ENCODE data around the gene DDX25. TPM values are rescaled to one million over a fixed set of nuclear protein-coding genes. Genes with fewer than 3 reads are reported as not detected.

The DDX25 gene
- total and polyA plus RNA-seq, 2 donors: 0.80 to 1.1 TPM

GRCh38 chr11:125975634-125976033 lies 71.3 kb downstream of the DDX25 start:
- Histone ChIP-seq H3K4me1 (ENCODE audit: control insufficient read depth in 2 of 2, insufficient read depth in 2 of 2, low read length in 2 of 2) (no peaks in the 10 kb centered on the region), H3K4me3 (ENCODE audit: low read length in 2 of 2) (no peak overlapping the region), H3K27ac (ENCODE audit: low read depth in 1 of 2, low read length in 1 of 2) (no peak overlapping the region), H3K27me3 (ENCODE audit: control insufficient read depth in 2 of 2, insufficient read depth in 1 of 2, low read length in 1 of 2) (no peaks in the 10 kb centered on the region), H3K9me3 (ENCODE audit: control insufficient read depth in 2 of 2, insufficient read depth in 1 of 2, low read length in 1 of 2) (no peaks in the 10 kb centered on the region), H3K36me3 (ENCODE audit: control insufficient read depth in 2 of 2, insufficient read depth in 2 of 2, low read length in 1 of 2) (no peaks in the 10 kb centered on the region)
- WGBS: 95% methylated on average over 6 of the region's 6 CpGs
- DNase-seq (ENCODE audit: low read depth in 6 of 9, low spot score in 9 of 9): no peak

GRCh38 chr11:125976156-125976555 lies 71.8 kb downstream of the DDX25 start:
- Histone ChIP-seq H3K36me3 (ENCODE audit: control insufficient read depth in 2 of 2, insufficient read depth in 2 of 2, low read length in 1 of 2) (no peaks in the 10 kb centered on the region), H3K27ac (ENCODE audit: low read depth in 1 of 2, low read length in 1 of 2) (no peak overlapping the region)

GRCh38 chr11:125977333-125977732 lies 73.0 kb downstream of the DDX25 start:
- Histone ChIP-seq H3K27me3 (ENCODE audit: control insufficient read depth in 2 of 2, insufficient read depth in 1 of 2, low read length in 1 of 2) (no peaks in the 10 kb centered on the region), H3K36me3 (ENCODE audit: control insufficient read depth in 2 of 2, insufficient read depth in 2 of 2, low read length in 1 of 2) (no peaks in the 10 kb centered on the region), H3K9me3 (ENCODE audit: control insufficient read depth in 2 of 2, insufficient read depth in 1 of 2, low read length in 1 of 2) (no peaks in the 10 kb centered on the region), H3K4me1 (ENCODE audit: control insufficient read depth in 2 of 2, insufficient read depth in 2 of 2, low read length in 2 of 2) (no peaks in the 10 kb centered on the region), H3K4me3 (ENCODE audit: low read length in 2 of 2) (no peak overlapping the region), H3K27ac (ENCODE audit: low read depth in 1 of 2, low read length in 1 of 2) (no peak overlapping the region)
- 95% methylated on average over 3 of the region's 3 CpGs for WGBS
- no peak for DNase-seq (ENCODE audit: low read depth in 6 of 9, low spot score in 9 of 9)

More at GRCh38 chr11:125976156-125976555, 71.8 kb downstream of the DDX25 start:
- no peaks in the 10 kb centered on the region for H3K27me3 ChIP-seq (ENCODE audit: control insufficient read depth in 2 of 2, insufficient read depth in 1 of 2, low read length in 1 of 2)
- no peak overlapping the region for H3K4me3 ChIP-seq (ENCODE audit: low read length in 2 of 2)
- no peak for DNase-seq (ENCODE audit: low read depth in 6 of 9, low spot score in 9 of 9)
- H3K4me1 ChIP-seq (ENCODE audit: control insufficient read depth in 2 of 2, insufficient read depth in 2 of 2, low read length in 2 of 2): no peaks in the 10 kb centered on the region
- no peaks in the 10 kb centered on the region for H3K9me3 ChIP-seq (ENCODE audit: control insufficient read depth in 2 of 2, insufficient read depth in 1 of 2, low read length in 1 of 2)

- H3K36me3 ChIP-seq (ENCODE audit: control insufficient read depth in 2 of 2, insufficient read depth in 2 of 2, low read length in 1 of 2): no peaks in the 10 kb centered on the region
- WGBS: 87% methylated on average over 6 of the region's 6 CpGs
- H3K9me3 ChIP-seq (ENCODE audit: control insufficient read depth in 2 of 2, insufficient read depth in 1 of 2, low read length in 1 of 2): no peaks in the 10 kb centered on the region
- no peak overlapping the region for H3K27ac ChIP-seq (ENCODE audit: low read depth in 1 of 2, low read length in 1 of 2)
- DNase-seq (ENCODE audit: low read depth in 6 of 9, low spot score in 9 of 9): no peak
- H3K4me1 ChIP-seq (ENCODE audit: control insufficient read depth in 2 of 2, insufficient read depth in 2 of 2, low read length in 2 of 2): peaks cover 0 to 1% of the 10 kb centered on the region in 2 donors
- no peak overlapping the region for H3K4me3 ChIP-seq (ENCODE audit: low read length in 2 of 2)
- H3K27me3 ChIP-seq (ENCODE audit: control insufficient read depth in 2 of 2, insufficient read depth in 1 of 2, low read length in 1 of 2): no peaks in the 10 kb centered on the region
Observed at GRCh38 chr11:125978181-125978716, 73.9 kb downstream of the DDX25 start.

Other genes starting within 250 kb of the DDX25 start
- not detected for gene ACRV1, start 223.7 kb upstream of the DDX25 start, total RNA-seq
- gene ACRV1, start 223.7 kb upstream of the DDX25 start, polyA plus RNA-seq: 0.09 TPM
- gene PATE1, start 158.2 kb upstream of the DDX25 start, total RNA-seq: 0.05 TPM
- 0.52 TPM for gene PATE1, start 158.2 kb upstream of the DDX25 start, polyA plus RNA-seq
- 0.09 TPM for gene PATE2, start 125.7 kb upstream of the DDX25 start, total RNA-seq
- 0.02 TPM for gene PATE2, start 125.7 kb upstream of the DDX25 start, polyA plus RNA-seq
- gene PATE3, start 116.4 kb upstream of the DDX25 start, total RNA-seq: not detected
- gene PATE3, start 116.4 kb upstream of the DDX25 start, polyA plus RNA-seq: not detected
- gene PATE4, start 71.2 kb upstream of the DDX25 start, total RNA-seq: not detected
- 0.11 TPM for gene PATE4, start 71.2 kb upstream of the DDX25 start, polyA plus RNA-seq
- gene HYLS1, start 16.8 kb upstream of the DDX25 start, total RNA-seq: 9.0 TPM
- gene HYLS1, start 16.8 kb upstream of the DDX25 start, polyA plus RNA-seq: 3.6 TPM
- 14.4 TPM for gene PUS3, start 1.3 kb upstream of the DDX25 start, total RNA-seq
- gene PUS3, start 1.3 kb upstream of the DDX25 start, polyA plus RNA-seq: 17.2 TPM
- 0.09 TPM for gene VSIG10L2, start 41.5 kb downstream of the DDX25 start, total RNA-seq
- gene VSIG10L2, start 41.5 kb downstream of the DDX25 start, polyA plus RNA-seq: 0.84 TPM
- gene CDON, start 158.4 kb downstream of the DDX25 start, total RNA-seq: 3.9 TPM
- 1.4 TPM for gene CDON, start 158.4 kb downstream of the DDX25 start, polyA plus RNA-seq

All from thymus (tissue), 11 donors.